Neural cell (in vitro differentiated cells): Measurements from ENCODE around the gene DIAPH2. TPM values are rescaled to one million over a fixed set of nuclear protein-coding genes. Genes with fewer than 3 reads are reported as not detected.

Source experiments
- H2AFZ ChIP-seq: fragments of 200-600, 300-800 bp; sonication (generic), shearing (Covaris generic); 2 replicates; pipeline ENCODE4 v1.6.0; 2014; ENCODE audit warnings: low read depth, mild to moderate bottlenecking, antibody characterized with exemption, low read length, moderate library complexity
- H3F3A ChIP-seq: fragments of 200-600 bp; shearing (Covaris generic); 2 replicates; pipeline ENCODE4 v1.6.1; 2016; ENCODE audit warnings: mild to moderate bottlenecking, moderate library complexity, mixed read lengths, antibody characterized with exemption, low read length; ENCODE audit not compliant: insufficient read depth, poor library complexity, severe bottlenecking
- H3K27ac ChIP-seq: fragments of 200-600, 300-800 bp; sonication (generic), shearing (Covaris generic); 2 replicates; pipeline ENCODE4 v1.5.1; 2014; ENCODE audit warnings: mild to moderate bottlenecking, low read length, moderate library complexity
- H3K27me3 ChIP-seq: fragments of 300-800, 200-600 bp; sonication (generic), shearing (Covaris generic); 2 replicates; pipeline ENCODE4 v1.6.0; 2014; ENCODE audit warnings: mild to moderate bottlenecking, low read depth, low read length, moderate library complexity; ENCODE audit not compliant: insufficient read depth
- H3K36me3 ChIP-seq: fragments of 300-800, 200-600 bp; sonication (generic), shearing (Covaris generic); 2 replicates; pipeline ENCODE4 v1.5.1; 2014; ENCODE audit warnings: mild to moderate bottlenecking, antibody characterized with exemption, low read length, moderate library complexity; ENCODE audit not compliant: insufficient read depth
- H3K4me2 ChIP-seq: fragments of 300-800, 200-600 bp; sonication (generic), shearing (Covaris generic); 2 replicates; pipeline ENCODE4 v1.6.0; 2014; ENCODE audit warnings: mild to moderate bottlenecking, low read length
- H3K4me3 ChIP-seq: fragments of 300-800, 200-600 bp; sonication (generic), shearing (Covaris generic); 2 replicates; pipeline ENCODE4 v1.5.1; 2014; ENCODE audit warnings: mild to moderate bottlenecking, low read length, moderate library complexity
- H3K79me2 ChIP-seq: fragments of 200-600 bp; shearing (Covaris generic); replicated peaks from 2 replicates; pipeline ENCODE4 v1.6.0; 2014; ENCODE audit warnings: mild to moderate bottlenecking, low read length, moderate library complexity; ENCODE audit not compliant: insufficient read depth
- H3K9ac ChIP-seq: fragments of 300-800, 200-600 bp; sonication (generic), shearing (Covaris generic); 2 replicates; pipeline ENCODE4 v1.6.1; 2016; ENCODE audit warnings: mild to moderate bottlenecking, low read length, mixed read lengths
- H3K9me2 ChIP-seq: fragments of 200-600 bp; shearing (Covaris generic); 2 replicates; pipeline ENCODE4 v1.6.1; 2016; ENCODE audit warnings: mild to moderate bottlenecking, low read length, mixed read lengths; ENCODE audit not compliant: insufficient read depth
- H3K9me3 ChIP-seq: fragments of 200-600, 300-800 bp; sonication (generic), shearing (Covaris generic); 2 replicates; pipeline ENCODE4 v1.6.1; 2016; ENCODE audit warnings: mild to moderate bottlenecking, mixed run types, low read length, moderate library complexity, mixed read lengths
- H4K20me1 ChIP-seq: fragments of 200-600 bp; shearing (Covaris generic); 2 replicates; pipeline ENCODE4 v1.6.1; 2016; ENCODE audit warnings: mild to moderate bottlenecking, mixed run types; ENCODE audit not compliant: insufficient read depth
- EP300 ChIP-seq: fragments of 450-650 bp; conservative IDR thresholded peaks from 2 replicates; pipeline ENCODE4 v1.6.1; 2014; ENCODE audit warnings: antibody characterized with exemption, mild to moderate bottlenecking, moderate library complexity; ENCODE audit not compliant: poor library complexity, severe bottlenecking
- EZH2 ChIP-seq: fragments of 200-600, 300-800 bp; shearing (Covaris generic), sonication (generic); IDR thresholded peaks from 2 replicates; pipeline ENCODE4 v1.6.1; 2014; ENCODE audit warnings: antibody characterized with exemption, low read length, borderline replicate concordance, mild to moderate bottlenecking; ENCODE audit not compliant: insufficient read depth, poor library complexity, severe bottlenecking
- MXI1 ChIP-seq: fragments of 450-650 bp; conservative IDR thresholded peaks from 2 replicates; pipeline ENCODE4 v1.6.1; 2014; ENCODE audit warnings: antibody characterized with exemption, mild to moderate bottlenecking; ENCODE audit not compliant: poor library complexity, severe bottlenecking
- POLR2AphosphoS5 ChIP-seq: IDR thresholded peaks from 2 replicates; pipeline ENCODE4 v1.6.1; 2012
- RAD21 ChIP-seq: fragments of 450-650 bp; conservative IDR thresholded peaks from 2 replicates; pipeline ENCODE4 v1.6.1; 2014; ENCODE audit warnings: antibody characterized with exemption, mild to moderate bottlenecking, moderate library complexity
- SMC3 ChIP-seq: fragments of 450-650 bp; conservative IDR thresholded peaks from 2 replicates; pipeline ENCODE4 v1.6.1; 2014; ENCODE audit warnings: antibody characterized with exemption, mild to moderate bottlenecking, moderate library complexity; ENCODE audit not compliant: poor library complexity
- TAF1 ChIP-seq: IDR thresholded peaks from 2 replicates; pipeline ENCODE4 v1.6.1; 2012; ENCODE audit warnings: low read depth
- polyA plus RNA-seq: library from polyadenylated mRNA; depleted of rRNA; stranded (reverse); fragments of >200 nt; gene quantifications from 2 replicates; pipeline ENCODE4 v1.2.3, GENCODE V29; 2014
- TF ChIP-seq, protein P1 (sequence below): IDR thresholded peaks from 2 replicates; pipeline ENCODE4 v1.6.1; 2012; ENCODE audit warnings: borderline replicate concordance
- TF ChIP-seq, protein P2 (sequence below): fragments of 450-650 bp; IDR thresholded peaks from 2 replicates; pipeline ENCODE4 v1.5.1; 2014; ENCODE audit warnings: antibody characterized with exemption, mild to moderate bottlenecking, moderate library complexity; ENCODE audit not compliant: poor library complexity, severe bottlenecking

DIAPH2 gene
- polyA plus RNA-seq, 1 donor from 2014 or later: 0.07 TPM

DNA sequence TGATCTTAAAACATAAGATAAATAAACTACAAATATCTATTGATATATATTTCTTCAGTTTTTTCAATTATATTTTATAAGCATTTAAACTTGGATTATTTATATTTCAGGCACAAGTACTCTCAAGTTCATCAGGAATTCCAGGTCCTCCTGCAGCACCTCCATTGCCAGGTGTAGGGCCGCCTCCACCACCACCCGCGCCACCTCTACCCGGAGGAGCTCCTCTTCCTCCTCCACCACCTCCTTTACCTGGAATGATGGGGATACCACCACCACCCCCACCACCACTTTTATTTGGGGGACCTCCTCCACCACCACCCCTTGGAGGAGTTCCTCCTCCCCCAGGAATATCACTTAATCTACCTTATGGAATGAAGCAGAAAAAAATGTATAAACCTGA is 273.1 kb downstream of the DIAPH2 start:
- H3K36me3 ChIP-seq: no peaks in the 10 kb centered on the region
- H3K4me3 ChIP-seq: no peak overlapping the region
- no peaks in the 10 kb centered on the region for H3F3A ChIP-seq
- no peak overlapping the region for H3K27ac ChIP-seq
- H3K4me2 ChIP-seq: no peak overlapping the region
- H3K79me2 ChIP-seq: no peaks in the 10 kb centered on the region
- no peaks in the 10 kb centered on the region for H4K20me1 ChIP-seq
- TF ChIP-seq RAD21: no peak
- TF ChIP-seq, protein P1, sequence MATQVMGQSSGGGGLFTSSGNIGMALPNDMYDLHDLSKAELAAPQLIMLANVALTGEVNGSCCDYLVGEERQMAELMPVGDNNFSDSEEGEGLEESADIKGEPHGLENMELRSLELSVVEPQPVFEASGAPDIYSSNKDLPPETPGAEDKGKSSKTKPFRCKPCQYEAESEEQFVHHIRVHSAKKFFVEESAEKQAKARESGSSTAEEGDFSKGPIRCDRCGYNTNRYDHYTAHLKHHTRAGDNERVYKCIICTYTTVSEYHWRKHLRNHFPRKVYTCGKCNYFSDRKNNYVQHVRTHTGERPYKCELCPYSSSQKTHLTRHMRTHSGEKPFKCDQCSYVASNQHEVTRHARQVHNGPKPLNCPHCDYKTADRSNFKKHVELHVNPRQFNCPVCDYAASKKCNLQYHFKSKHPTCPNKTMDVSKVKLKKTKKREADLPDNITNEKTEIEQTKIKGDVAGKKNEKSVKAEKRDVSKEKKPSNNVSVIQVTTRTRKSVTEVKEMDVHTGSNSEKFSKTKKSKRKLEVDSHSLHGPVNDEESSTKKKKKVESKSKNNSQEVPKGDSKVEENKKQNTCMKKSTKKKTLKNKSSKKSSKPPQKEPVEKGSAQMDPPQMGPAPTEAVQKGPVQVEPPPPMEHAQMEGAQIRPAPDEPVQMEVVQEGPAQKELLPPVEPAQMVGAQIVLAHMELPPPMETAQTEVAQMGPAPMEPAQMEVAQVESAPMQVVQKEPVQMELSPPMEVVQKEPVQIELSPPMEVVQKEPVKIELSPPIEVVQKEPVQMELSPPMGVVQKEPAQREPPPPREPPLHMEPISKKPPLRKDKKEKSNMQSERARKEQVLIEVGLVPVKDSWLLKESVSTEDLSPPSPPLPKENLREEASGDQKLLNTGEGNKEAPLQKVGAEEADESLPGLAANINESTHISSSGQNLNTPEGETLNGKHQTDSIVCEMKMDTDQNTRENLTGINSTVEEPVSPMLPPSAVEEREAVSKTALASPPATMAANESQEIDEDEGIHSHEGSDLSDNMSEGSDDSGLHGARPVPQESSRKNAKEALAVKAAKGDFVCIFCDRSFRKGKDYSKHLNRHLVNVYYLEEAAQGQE: no peak
- no peak for TF ChIP-seq EZH2
- TF ChIP-seq, protein P2, sequence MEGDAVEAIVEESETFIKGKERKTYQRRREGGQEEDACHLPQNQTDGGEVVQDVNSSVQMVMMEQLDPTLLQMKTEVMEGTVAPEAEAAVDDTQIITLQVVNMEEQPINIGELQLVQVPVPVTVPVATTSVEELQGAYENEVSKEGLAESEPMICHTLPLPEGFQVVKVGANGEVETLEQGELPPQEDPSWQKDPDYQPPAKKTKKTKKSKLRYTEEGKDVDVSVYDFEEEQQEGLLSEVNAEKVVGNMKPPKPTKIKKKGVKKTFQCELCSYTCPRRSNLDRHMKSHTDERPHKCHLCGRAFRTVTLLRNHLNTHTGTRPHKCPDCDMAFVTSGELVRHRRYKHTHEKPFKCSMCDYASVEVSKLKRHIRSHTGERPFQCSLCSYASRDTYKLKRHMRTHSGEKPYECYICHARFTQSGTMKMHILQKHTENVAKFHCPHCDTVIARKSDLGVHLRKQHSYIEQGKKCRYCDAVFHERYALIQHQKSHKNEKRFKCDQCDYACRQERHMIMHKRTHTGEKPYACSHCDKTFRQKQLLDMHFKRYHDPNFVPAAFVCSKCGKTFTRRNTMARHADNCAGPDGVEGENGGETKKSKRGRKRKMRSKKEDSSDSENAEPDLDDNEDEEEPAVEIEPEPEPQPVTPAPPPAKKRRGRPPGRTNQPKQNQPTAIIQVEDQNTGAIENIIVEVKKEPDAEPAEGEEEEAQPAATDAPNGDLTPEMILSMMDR: no peak
- no peak for TF ChIP-seq SMC3
- no peak for TF ChIP-seq MXI1
- TF ChIP-seq POLR2AphosphoS5: no peak
- TF ChIP-seq TAF1: no peak
- TF ChIP-seq EP300: no peak
- H3K27me3 ChIP-seq: no peaks in the 10 kb centered on the region
- no peaks in the 10 kb centered on the region for H3K9me3 ChIP-seq
- H3K9me2 ChIP-seq: no peaks in the 10 kb centered on the region
- H3K9ac ChIP-seq: no peak overlapping the region
- no peak overlapping the region for H2AFZ ChIP-seq

DNA sequence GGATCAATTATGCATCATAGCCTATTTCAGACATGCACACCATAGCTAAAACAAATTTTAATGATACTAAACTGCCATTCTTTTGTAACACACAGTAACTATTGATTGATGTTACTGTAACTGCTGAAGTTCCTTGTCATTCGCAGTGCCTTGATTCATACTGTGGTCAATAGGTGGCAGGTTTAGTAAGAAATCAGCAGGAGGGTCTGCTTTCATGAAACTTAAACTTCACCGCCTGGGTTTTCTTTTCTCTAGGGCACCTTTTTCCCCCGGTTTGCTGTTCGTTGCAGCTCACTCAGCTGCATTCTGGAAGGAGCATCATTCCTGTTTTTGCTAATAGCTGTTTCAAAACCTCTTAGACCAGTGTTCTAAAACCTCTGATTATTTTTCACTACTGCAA is 287.2 kb downstream of the DIAPH2 start:
- H3K27ac ChIP-seq: no peak overlapping the region
- TF ChIP-seq EZH2: no peak
- TF ChIP-seq, protein P1: no peak
- TF ChIP-seq, protein P2: no peak
- no peak for TF ChIP-seq SMC3
- TF ChIP-seq TAF1: no peak
- TF ChIP-seq RAD21: peak; percentile 43
- TF ChIP-seq POLR2AphosphoS5: no peak
- TF ChIP-seq EP300: no peak
- TF ChIP-seq MXI1: no peak

More for the DNA sequence above, 287.2 kb downstream of the DIAPH2 start:
- H3K9me3 ChIP-seq: no peaks in the 10 kb centered on the region
- no peak overlapping the region for H3K4me2 ChIP-seq
- H4K20me1 ChIP-seq: no peaks in the 10 kb centered on the region
- no peak overlapping the region for H3K9ac ChIP-seq
- H3K4me3 ChIP-seq: no peak overlapping the region
- H3K36me3 ChIP-seq: no peaks in the 10 kb centered on the region
- H2AFZ ChIP-seq: no peak overlapping the region
- no peaks in the 10 kb centered on the region for H3K79me2 ChIP-seq
- H3F3A ChIP-seq: no peaks in the 10 kb centered on the region
- H3K27me3 ChIP-seq: no peaks in the 10 kb centered on the region
- no peaks in the 10 kb centered on the region for H3K9me2 ChIP-seq
